ENCODE data around the gene OXER1. TPM values are rescaled to one million over a fixed set of nuclear protein-coding genes. Genes with fewer than 3 reads are reported as not detected.

Gene OXER1
- total RNA-seq, 1 experiment from 2014 or later = 0.10 TPM

DNA sequence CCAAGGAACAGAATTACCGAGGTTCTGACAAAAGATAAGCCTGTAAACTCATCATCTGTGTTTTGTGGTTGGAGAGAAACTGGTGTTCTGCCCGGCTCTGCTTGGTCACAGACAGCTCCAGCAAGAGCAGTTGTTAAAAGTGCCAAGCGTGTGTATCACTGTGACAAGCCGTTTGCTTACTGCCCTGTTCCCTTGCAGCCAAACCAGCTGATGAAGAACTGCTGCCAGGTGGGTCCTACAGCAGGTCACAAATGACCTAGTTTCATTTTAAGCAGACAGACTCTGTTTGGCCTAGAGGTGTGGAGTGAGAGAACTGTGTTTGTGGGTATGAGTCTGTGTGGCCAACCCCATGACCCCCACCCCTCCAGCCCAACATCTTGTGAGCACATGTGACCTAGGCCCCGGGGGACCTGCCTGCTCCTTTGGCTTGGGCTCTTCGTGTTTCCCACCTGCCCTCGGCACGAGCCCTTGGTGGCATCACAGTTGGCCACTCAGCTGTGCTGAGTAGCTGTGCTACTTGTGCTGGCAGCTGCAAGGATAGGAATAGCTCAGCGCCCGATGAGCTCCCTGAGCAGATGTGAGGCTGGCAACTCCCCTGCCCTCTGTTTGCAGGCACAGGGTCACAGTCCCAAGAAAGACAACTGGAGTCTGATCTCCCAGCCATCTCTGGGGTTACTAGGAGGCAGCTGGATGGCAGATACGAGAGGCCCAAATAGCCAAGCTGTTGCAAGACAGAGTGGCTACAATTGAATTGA is 9.7 kb downstream of the OXER1 start:
- in situ Hi-C loops (cut with HindIII; ENCODE audit: low pct_unique_long_range_greater_than_20kb, low sequenced_read_pairs) (no loop called here), intact Hi-C loops (cut with micrococcal nuclease; ENCODE audit: unreplicated experiment) (no loop called here)
- Histone ChIP-seq H3K4me3 (ENCODE audit: low read depth in 2 of 2, low read length in 2 of 2) (no peak overlapping the region), H3K27ac (ENCODE audit: low read length) (no peak overlapping the region), H3K4me1 (ENCODE audit: control insufficient read depth, insufficient read depth, low read length) (no peaks in the 10 kb centered on the region), H3K27me3 (ENCODE audit: control insufficient read depth, insufficient read depth, low read length) (no peaks in the 10 kb centered on the region), H3K9me3 (ENCODE audit: control insufficient read depth, insufficient read depth, low read depth, low read length) (no peaks in the 10 kb centered on the region), H3K36me3 (ENCODE audit: control insufficient read depth, insufficient read depth, low read length) (no peaks in the 10 kb centered on the region)
- BruUV-seq (replicated peaks) = no TSS peak
- POLR2A ChIA-PET = interaction anchor here (0.7 kb wide), 1 partner anchor 170 kb away, joined by 3 read pairs; no protein-coding TSS in a partner anchor
- TF ChIP-seq POLR2AphosphoS5 (IDR thresholded peaks at IDR 0.05; ENCODE audit: low read depth, low read length) (no peak), TCF7L2 (IDR thresholded peaks at IDR 0.05; ENCODE audit: low read depth, low read length) (no peak), SIN3A (IDR thresholded peaks at IDR 0.05; ENCODE audit: borderline replicate concordance, insufficient read depth, low read depth, low read length) (no peak)
- TF ChIP-seq, protein P1, sequence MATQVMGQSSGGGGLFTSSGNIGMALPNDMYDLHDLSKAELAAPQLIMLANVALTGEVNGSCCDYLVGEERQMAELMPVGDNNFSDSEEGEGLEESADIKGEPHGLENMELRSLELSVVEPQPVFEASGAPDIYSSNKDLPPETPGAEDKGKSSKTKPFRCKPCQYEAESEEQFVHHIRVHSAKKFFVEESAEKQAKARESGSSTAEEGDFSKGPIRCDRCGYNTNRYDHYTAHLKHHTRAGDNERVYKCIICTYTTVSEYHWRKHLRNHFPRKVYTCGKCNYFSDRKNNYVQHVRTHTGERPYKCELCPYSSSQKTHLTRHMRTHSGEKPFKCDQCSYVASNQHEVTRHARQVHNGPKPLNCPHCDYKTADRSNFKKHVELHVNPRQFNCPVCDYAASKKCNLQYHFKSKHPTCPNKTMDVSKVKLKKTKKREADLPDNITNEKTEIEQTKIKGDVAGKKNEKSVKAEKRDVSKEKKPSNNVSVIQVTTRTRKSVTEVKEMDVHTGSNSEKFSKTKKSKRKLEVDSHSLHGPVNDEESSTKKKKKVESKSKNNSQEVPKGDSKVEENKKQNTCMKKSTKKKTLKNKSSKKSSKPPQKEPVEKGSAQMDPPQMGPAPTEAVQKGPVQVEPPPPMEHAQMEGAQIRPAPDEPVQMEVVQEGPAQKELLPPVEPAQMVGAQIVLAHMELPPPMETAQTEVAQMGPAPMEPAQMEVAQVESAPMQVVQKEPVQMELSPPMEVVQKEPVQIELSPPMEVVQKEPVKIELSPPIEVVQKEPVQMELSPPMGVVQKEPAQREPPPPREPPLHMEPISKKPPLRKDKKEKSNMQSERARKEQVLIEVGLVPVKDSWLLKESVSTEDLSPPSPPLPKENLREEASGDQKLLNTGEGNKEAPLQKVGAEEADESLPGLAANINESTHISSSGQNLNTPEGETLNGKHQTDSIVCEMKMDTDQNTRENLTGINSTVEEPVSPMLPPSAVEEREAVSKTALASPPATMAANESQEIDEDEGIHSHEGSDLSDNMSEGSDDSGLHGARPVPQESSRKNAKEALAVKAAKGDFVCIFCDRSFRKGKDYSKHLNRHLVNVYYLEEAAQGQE (IDR thresholded peaks at IDR 0.05; ENCODE audit: insufficient read depth in 1 of 2, low read depth in 2 of 2, low read length in 1 of 2) = no peak
- TF ChIP-seq, protein P2, sequence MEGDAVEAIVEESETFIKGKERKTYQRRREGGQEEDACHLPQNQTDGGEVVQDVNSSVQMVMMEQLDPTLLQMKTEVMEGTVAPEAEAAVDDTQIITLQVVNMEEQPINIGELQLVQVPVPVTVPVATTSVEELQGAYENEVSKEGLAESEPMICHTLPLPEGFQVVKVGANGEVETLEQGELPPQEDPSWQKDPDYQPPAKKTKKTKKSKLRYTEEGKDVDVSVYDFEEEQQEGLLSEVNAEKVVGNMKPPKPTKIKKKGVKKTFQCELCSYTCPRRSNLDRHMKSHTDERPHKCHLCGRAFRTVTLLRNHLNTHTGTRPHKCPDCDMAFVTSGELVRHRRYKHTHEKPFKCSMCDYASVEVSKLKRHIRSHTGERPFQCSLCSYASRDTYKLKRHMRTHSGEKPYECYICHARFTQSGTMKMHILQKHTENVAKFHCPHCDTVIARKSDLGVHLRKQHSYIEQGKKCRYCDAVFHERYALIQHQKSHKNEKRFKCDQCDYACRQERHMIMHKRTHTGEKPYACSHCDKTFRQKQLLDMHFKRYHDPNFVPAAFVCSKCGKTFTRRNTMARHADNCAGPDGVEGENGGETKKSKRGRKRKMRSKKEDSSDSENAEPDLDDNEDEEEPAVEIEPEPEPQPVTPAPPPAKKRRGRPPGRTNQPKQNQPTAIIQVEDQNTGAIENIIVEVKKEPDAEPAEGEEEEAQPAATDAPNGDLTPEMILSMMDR (IDR thresholded peaks at IDR 0.05) = no peak
- ATAC-seq (no peak), DNase-seq (ENCODE audit: low read depth, low spot score) (no peak)
- CTCF ChIA-PET = no interaction called here

DNA sequence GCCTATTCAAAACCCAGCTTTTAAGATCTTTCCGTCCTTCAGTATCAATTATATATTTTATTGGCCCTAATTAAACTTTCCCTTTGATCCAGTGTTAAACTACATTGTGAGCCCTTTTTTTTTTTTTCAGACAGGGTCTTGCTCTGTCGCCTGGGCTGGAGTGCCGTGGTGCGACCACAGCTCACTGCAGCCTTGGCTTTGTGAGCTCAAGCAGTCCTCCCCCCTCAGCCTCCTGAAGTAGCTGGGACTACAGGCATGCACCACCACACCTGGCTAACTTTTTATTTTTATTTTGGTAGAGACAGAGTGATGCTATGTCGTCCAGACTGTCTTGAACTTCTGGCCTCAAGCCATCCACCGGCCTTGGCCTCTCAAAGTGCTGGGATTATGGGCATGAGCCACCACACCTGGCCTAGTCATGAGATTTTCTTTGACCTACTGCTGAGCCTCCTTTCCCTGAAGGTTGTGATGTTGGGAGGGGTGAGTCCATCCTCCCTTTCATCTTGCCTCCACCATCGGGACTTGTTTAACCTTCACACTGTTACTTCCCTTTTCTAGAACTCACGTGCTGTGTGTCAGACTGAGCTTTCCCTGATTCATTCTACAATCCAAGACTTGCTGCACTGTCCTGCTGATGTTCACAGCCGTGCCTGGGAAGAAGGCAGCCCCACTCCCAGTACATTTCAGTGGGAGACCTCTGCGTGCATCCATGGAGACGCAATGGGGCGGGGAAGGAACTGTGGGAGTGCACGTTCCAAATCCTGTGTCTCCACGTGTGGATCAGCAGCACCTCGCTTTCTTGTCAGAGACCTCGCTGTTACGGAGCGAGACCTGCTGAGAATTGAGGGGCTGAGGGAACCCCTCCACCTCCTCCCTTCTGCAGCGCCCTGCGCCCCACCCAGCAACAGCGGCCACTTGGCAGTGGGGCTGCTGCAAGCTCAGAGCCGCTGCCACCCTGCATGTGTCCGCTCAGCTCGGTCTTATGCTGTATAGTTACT is 10.8 kb downstream of the OXER1 start:
- Histone ChIP-seq H3K27ac (ENCODE audit: low read length) (no peak overlapping the region), H3K4me1 (ENCODE audit: control insufficient read depth, insufficient read depth, low read length) (no peaks in the 10 kb centered on the region), H3K9me3 (ENCODE audit: control insufficient read depth, insufficient read depth, low read depth, low read length) (no peaks in the 10 kb centered on the region), H3K4me3 (ENCODE audit: low read depth in 2 of 2, low read length in 2 of 2) (no peak overlapping the region), H3K36me3 (ENCODE audit: control insufficient read depth, insufficient read depth, low read length) (no peaks in the 10 kb centered on the region), H3K27me3 (ENCODE audit: control insufficient read depth, insufficient read depth, low read length) (no peaks in the 10 kb centered on the region)
- CTCF ChIA-PET = interaction anchor here (0.5 to 0.6 kb wide), 2 partner anchors 832 to 1012 kb away, joined by 3 read pairs; no protein-coding TSS in a partner anchor
- ATAC-seq (no peak), DNase-seq (ENCODE audit: low read depth, low spot score) (no peak)
- intact Hi-C loops (cut with micrococcal nuclease; ENCODE audit: unreplicated experiment) = no loop called here
- no TSS peak for BruUV-seq (replicated peaks)
- in situ Hi-C loops (cut with HindIII; ENCODE audit: low pct_unique_long_range_greater_than_20kb, low sequenced_read_pairs) = no loop called here
- POLR2A ChIA-PET = no interaction called here
- TF ChIP-seq TCF7L2 (IDR thresholded peaks at IDR 0.05; ENCODE audit: low read depth, low read length) (no peak), SIN3A (IDR thresholded peaks at IDR 0.05; ENCODE audit: borderline replicate concordance, insufficient read depth, low read depth, low read length) (no peak), POLR2AphosphoS5 (IDR thresholded peaks at IDR 0.05; ENCODE audit: low read depth, low read length) (no peak)
- TF ChIP-seq, protein P1 (IDR thresholded peaks at IDR 0.05; ENCODE audit: insufficient read depth in 1 of 2, low read depth in 2 of 2, low read length in 1 of 2) = no peak
- TF ChIP-seq, protein P2 (IDR thresholded peaks at IDR 0.05) = no peak

Data from Panc1 (cell line).